Chondrocyte (in vitro differentiated cells): Measurements from ENCODE around the gene JAK1. TPM values are rescaled to one million over a fixed set of nuclear protein-coding genes. Genes with fewer than 3 reads are reported as not detected.

Experiments
- DNase-seq: peaks from one replicate; pipeline ENCODE4 v3.0.0; 2021; ENCODE audit warnings: mixed read lengths, low spot score
- H3K27ac Mint-ChIP-seq: one replicate; pipeline ENCODE4 v1.8.0; 2021; ENCODE audit warnings: mild to moderate bottlenecking, moderate library complexity, mixed read lengths; ENCODE audit not compliant: unreplicated experiment
- H3K27me3 Mint-ChIP-seq: 2 replicates; pipeline ENCODE4 v1.8.0; 2021; ENCODE audit warnings: low read depth, mixed read lengths
- H3K36me3 Mint-ChIP-seq: 2 replicates; pipeline ENCODE4 v1.8.0; 2021; ENCODE audit warnings: low read depth, mixed read lengths
- H3K4me1 Mint-ChIP-seq: 2 replicates; pipeline ENCODE4 v1.8.0; 2021; ENCODE audit warnings: low read depth, mild to moderate bottlenecking, mixed read lengths
- H3K4me3 Mint-ChIP-seq: one replicate; pipeline ENCODE4 v1.8.0; 2021; ENCODE audit warnings: mild to moderate bottlenecking, moderate library complexity, mixed read lengths; ENCODE audit not compliant: unreplicated experiment
- H3K9me3 Mint-ChIP-seq: 2 replicates; pipeline ENCODE4 v1.8.0; 2021; ENCODE audit warnings: low read depth, mixed read lengths
- CTCF ChIP-seq: fragments of 200-600 bp; sonication (generic); IDR thresholded peaks from 2 replicates; pipeline ENCODE4 v1.5.0; 2021; ENCODE audit warnings: antibody characterized with exemption, mild to moderate bottlenecking, moderate library complexity
- total RNA-seq: library from RNA; stranded (reverse); gene quantifications from 3 replicates; pipeline ENCODE4 v1.2.1, GENCODE V29; 2021

The JAK1 gene
- total RNA-seq, 1 donor from 2014 or later = 112 TPM

- no peaks in the 10 kb centered on the region for H3K27me3 Mint-ChIP-seq
- no peak for TF ChIP-seq CTCF
- H3K9me3 Mint-ChIP-seq = no peaks in the 10 kb centered on the region
- no peak overlapping the region for H3K27ac Mint-ChIP-seq
- peaks cover 33% of the 10 kb centered on the region for H3K4me1 Mint-ChIP-seq
- H3K36me3 Mint-ChIP-seq = no peaks in the 10 kb centered on the region
- H3K4me3 Mint-ChIP-seq = no peak overlapping the region
- no peak for DNase-seq
Observed at GRCh38 chr1:64953241-64953640, 13.1 kb downstream of the JAK1 start.

- TF ChIP-seq CTCF = no peak
- H3K36me3 Mint-ChIP-seq = no peaks in the 10 kb centered on the region
- peaks cover 41% of the 10 kb centered on the region for H3K4me1 Mint-ChIP-seq
- peak overlapping the region; percentile 79 for H3K27ac Mint-ChIP-seq
- H3K27me3 Mint-ChIP-seq = no peaks in the 10 kb centered on the region
- H3K9me3 Mint-ChIP-seq = no peaks in the 10 kb centered on the region
- H3K4me3 Mint-ChIP-seq = no peak overlapping the region
- no peak for DNase-seq
Observed at GRCh38 chr1:64950284-64950809, 16.0 kb downstream of the JAK1 start.

- no peaks in the 10 kb centered on the region for H3K36me3 Mint-ChIP-seq
- H3K9me3 Mint-ChIP-seq = no peaks in the 10 kb centered on the region
Observed at GRCh38 chr1:64948905-64949833, 17.2 kb downstream of the JAK1 start.

GRCh38 chr1:64948216-64948615, 18.1 kb downstream of the JAK1 start:
- no peak overlapping the region for H3K4me3 Mint-ChIP-seq
- peaks cover 50% of the 10 kb centered on the region for H3K4me1 Mint-ChIP-seq
- no peak for TF ChIP-seq CTCF
- H3K36me3 Mint-ChIP-seq = no peaks in the 10 kb centered on the region
- no peaks in the 10 kb centered on the region for H3K9me3 Mint-ChIP-seq
- no peaks in the 10 kb centered on the region for H3K27me3 Mint-ChIP-seq
- no peak for DNase-seq
- peak overlapping the region; percentile 67 for H3K27ac Mint-ChIP-seq

More at GRCh38 chr1:64948905-64949833, 17.2 kb downstream of the JAK1 start:
- peaks cover 47% of the 10 kb centered on the region for H3K4me1 Mint-ChIP-seq
- no peak overlapping the region for H3K4me3 Mint-ChIP-seq
- no peak for TF ChIP-seq CTCF
- H3K27ac Mint-ChIP-seq = peak overlapping the region; percentile 67
- DNase-seq = no peak
- no peaks in the 10 kb centered on the region for H3K27me3 Mint-ChIP-seq

GRCh38 chr1:64946916-64947315, 19.4 kb downstream of the JAK1 start:
- Mint-ChIP-seq H3K27me3 (no peaks in the 10 kb centered on the region), H3K27ac (no peak overlapping the region), H3K4me1 (peaks cover 52% of the 10 kb centered on the region), H3K36me3 (no peaks in the 10 kb centered on the region), H3K4me3 (no peak overlapping the region), H3K9me3 (no peaks in the 10 kb centered on the region)
- TF ChIP-seq CTCF = no peak
- no peak for DNase-seq
